Measurements from ENCODE around the gene MYO19.

MYO19 gene, protein sequence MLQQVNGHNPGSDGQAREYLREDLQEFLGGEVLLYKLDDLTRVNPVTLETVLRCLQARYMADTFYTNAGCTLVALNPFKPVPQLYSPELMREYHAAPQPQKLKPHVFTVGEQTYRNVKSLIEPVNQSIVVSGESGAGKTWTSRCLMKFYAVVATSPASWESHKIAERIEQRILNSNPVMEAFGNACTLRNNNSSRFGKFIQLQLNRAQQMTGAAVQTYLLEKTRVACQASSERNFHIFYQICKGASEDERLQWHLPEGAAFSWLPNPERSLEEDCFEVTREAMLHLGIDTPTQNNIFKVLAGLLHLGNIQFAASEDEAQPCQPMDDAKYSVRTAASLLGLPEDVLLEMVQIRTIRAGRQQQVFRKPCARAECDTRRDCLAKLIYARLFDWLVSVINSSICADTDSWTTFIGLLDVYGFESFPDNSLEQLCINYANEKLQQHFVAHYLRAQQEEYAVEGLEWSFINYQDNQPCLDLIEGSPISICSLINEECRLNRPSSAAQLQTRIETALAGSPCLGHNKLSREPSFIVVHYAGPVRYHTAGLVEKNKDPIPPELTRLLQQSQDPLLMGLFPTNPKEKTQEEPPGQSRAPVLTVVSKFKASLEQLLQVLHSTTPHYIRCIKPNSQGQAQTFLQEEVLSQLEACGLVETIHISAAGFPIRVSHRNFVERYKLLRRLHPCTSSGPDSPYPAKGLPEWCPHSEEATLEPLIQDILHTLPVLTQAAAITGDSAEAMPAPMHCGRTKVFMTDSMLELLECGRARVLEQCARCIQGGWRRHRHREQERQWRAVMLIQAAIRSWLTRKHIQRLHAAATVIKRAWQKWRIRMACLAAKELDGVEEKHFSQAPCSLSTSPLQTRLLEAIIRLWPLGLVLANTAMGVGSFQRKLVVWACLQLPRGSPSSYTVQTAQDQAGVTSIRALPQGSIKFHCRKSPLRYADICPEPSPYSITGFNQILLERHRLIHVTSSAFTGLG

DNA sequence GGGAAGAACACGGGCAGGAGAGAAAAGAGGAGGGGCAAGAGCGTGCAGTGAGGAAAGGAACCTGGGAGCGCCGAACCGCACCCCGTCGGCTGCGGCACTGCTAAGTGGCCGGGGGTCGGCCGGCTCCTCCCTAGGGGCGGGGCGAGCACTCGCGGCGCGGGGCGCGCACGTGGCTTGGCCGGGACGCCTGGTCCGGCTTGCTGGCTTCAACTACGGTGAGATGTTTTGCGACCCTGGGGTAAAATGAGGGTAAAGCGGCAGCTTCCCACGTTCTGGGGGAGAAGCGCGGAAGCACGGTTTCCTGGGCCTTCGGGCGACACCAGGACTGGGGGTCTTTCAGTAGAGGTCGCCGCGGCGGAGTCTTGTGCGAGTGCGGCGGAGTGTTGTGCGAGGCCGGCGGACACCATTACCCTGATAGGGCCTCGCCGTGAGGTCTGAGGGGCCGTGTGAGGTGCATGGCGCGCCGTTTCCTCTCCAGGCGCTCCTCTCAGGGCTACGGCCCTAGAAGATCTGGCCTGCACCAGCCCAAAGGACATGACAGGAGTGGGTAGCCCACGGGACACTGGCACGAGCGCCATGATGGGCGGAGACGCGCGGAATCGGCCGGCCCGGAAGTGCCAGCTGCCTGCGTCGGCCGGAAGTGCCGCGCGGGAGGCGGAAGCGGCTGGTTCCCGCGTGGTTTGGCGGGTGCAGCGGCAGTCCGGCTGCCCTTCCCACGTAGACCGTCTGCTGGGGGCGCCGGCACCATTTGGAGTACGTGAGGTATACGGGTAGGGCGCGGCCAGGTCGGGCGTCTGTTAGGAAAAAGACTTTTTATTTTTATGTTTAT, at the start of gene MYO19, which contains the start of gene PIGW:
Gene MYO19, minus strand, starts transcription at position 29 of the 829 bp plus-strand sequence. CDS start 2,330 bp downstream, outside the sequence.
Gene PIGW, plus strand, starts transcription at position 148 of the 829 bp plus-strand sequence. CDS start 2,115 bp downstream, outside the sequence.
- DNase-seq, result peak; percentile 79 to 81

DNA sequence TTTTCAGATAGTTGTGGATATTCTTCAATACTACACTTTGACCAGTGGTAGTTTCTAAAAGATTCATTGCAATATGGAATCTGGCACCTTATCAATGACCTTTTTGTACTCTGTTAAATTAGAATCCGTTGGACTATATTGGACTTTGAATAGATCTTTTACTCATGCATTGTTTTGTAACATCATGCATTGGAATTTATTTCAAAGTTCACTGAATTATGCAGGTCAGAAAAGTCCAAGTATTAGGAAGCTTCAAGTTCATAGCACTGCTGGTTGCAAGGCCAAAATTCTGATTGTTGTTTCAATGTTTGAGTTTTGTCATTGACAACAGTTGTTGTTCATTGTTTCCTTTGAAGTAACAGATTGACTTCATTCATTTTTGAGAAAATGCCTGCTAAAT, 49.1 kb upstream of the MYO19 start:
- no peak for DNase-seq

DNA sequence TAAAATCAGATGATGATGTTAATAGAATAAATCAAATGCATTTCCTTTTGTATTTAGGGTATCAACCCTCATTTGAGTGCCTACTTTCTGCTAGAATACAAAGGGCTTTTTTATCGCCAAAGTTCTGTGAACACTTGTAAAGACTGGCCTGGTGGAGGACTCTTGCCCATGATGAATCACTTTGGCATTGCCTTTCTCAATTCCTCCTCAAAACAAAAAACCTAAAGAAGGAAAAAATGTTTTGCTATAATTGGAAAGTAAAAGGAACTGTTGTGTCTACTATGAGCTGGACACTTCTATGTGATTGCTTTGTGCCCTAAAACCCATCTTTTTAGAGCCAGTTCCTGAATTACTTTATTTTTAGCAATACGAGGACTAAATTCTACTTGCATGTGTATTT, 44.0 kb upstream of the MYO19 start:
- no peak for DNase-seq

DNA sequence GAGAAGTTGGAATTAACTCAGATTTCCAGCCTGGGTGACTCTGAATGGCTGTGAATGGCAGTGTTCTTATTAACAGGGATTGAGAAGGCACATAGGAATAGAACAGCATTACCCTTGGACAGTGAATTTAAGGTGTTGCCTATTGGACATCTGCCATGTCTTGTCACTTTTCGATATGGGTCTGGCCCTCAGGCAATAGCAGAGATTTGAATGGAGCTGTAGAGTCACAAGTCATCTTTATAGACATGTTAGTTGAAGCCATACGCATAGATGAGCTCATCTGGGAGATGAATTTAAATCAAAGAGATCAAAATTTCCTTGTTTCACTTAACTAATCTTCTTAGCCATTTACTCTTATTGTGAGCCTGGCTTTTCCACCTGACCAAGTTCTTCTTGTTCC, 42.1 kb upstream of the MYO19 start:
- DNase-seq, result no peak

DNA sequence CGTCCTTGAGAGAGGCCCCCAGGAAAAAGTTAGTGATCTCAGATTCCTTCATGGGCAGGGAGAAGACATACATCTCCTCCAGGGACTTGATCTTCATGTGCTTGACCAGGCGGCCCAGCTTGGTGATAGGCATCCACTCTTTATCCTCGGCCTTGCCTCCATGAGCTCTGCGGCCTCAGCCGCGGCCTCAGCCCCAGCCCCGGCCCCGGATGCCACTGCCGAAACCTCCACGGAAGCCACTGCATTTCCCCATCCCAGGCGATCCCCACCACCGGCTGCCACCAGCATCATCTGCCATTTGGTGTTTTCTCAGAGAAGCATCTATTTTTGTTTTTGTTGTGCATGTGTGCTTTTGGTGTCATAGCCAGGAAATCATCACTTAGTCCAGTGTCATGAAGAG, 40.4 kb upstream of the MYO19 start:
- DNase-seq, result no peak

DNA sequence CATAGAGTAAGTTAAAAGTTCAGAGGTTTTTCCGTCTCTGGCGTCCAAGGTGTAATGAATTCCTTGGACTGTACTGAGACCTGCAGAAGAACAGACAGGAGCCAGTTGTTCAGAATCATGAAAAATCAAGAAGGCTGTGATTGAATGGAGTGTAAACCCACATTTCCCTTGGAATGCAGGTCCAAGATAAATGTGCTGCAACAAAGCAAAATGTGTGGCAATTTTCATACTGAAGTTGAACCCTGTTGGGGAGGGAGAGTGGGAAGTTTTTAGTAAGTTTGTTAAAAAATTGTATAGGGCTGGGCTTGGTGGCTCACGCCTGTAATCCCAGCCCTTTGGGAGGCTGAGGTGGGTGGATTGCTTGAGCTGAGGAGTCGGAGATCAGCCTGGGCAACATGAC, 31.4 kb upstream of the MYO19 start:
- no peak for DNase-seq

DNA sequence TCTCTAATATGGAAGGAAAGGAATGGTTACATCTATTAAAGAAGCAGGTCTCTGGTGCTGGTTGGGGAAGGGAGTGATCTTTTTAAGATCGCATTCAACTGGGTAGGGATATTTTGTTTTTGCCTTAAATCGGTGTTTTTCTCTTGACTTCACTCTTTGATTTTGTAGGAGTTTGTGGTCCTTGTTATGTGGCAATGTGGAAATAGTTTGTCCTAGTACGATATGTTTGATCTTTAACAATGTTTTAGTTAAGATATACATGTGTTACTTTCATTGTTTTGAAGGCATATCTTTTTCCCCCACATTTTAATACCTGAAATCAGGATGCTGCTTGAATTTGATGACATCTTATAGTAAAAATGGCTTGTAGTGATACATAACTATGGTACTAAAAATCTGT, 18.8 kb upstream of the MYO19 start:
- DNase-seq, result no peak

DNA sequence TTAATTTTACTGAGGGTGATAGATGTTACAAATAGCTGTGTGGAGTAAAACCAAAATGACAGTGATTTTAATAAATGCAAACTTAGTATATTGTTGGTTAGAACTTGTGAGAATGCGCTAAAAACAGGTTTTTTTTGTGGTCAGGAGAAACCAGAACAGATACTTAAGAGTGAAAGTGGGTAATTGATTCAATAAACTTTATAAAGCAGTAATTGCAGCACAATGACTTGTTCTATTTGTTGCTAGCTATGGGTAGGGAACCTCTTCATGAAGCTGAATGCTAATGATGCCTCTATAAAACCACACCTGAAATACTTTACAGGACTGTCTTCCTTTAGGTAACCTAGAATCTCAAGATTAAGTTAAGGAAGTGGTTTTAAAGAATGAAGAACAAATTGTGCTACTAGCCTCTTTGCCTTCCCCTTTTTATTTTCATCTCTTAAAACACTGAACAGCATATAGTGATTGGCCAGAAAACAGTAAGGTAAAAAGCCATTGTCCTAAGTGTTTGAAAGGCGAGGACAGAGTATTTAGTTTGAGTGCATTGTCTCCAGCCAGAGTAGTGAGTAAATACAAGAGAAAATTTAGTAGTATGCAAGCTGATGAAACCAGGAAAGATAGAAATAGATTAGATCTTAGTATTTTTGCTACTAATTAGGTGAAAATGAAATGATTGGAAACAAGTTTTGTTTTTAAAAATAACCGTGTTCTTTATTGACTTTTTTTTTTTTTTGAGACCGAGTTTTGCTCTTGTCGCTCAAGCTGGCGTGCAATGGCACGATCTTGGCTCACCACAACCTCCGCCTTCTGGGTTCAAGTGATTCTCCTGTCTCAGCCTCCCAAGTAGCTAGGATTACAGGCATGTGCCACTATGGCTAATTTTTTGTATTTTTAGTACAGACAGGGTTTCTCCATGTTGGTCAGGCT, 16.1 kb upstream of the MYO19 start:
- DNase-seq, result no peak

DNA sequence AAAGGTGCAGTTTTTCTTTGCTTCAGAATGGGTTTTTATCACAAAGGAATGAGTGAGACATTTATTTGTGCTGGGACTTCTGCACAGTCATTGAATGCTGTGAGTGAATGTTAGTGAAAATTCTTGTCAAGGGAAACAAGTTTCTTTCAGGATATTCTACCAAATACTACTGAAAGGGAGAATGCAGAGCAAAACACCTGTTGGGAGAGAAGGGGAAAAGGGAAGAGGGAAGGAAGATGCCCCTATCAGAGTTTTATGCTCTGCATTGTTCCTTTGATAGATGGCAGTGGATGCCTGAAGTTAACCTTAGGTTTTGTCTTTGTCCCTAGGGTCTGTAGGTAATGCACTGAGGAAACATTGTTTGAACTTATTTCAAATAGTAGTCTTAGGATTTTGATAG, 13.1 kb upstream of the MYO19 start:
- no peak for DNase-seq

DNA sequence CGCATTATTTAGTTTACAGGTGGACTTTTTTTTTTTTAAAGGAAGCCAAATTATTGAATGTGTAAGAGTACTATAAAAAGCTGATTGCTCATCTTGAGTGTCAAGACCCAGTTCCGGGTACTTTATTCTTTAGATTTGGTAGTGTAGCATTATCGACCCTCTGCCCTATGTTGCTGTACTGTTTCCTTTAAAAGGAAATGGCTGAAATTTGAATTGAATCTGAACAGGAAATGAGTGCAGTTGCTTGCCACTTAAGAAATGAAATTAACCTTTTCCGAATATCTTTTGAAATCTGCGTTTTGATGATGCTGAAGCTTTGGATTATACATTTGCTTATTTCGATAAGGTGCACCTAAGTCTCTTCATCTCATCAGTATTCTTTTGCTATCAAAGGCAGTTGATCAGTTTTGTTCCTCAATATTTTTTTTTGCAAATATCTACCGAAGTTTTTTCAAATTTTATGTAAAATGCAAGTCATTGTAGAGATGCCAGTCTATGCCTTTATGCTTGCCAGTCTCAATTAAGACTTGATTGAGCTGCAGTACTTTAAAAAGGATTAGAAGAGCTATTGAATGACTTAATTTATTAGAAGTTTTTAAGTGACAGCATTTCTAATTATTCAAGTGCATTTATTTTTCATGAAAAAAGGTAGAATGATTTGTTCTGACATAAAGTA, 11.9 kb upstream of the MYO19 start:
- no peak for DNase-seq

DNA sequence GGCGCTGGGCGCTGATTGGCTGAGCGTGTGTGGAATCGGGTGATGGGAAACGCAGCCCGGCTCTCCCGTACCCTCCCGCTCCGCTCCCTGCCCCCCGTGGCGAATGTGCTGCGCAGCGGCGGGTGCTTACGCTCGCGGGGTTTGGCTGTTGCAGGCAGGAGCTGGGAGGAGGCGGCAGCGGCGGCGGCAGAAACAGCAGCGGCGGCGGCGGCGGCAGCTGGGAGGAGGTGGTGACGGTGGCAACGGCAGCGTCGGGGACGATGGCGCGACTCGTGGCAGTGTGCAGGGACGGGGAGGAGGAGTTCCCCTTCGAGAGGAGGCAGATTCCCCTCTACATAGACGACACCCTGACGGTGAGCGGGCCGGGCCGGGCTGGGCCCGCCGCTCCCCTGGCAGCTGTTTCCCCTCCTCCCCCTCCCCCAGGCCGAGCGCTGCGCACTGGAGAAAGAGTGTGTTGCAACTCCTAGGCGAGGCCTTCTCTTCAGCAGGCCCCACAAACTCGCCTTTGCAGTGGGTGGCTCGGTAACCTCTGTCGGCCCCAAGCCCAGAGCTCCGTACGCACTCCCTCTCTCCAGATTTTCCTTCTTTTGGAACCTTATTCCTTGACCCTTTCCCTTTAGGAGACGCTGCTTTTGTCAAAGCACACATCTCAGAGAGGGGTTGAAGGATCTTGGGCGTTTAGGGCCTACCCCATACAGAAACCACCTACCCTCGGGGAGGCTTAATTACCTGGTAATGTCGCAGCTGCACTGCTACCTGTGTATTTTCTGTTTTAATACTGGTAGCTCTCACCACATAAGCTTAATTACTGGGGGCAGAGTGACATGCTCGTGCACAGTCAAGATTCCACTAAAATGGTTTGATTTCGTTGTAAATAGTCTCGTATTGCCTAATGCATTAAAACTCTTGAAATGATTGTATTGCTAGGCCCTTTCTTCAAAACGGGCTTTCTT, 11.1 kb upstream of the MYO19 start:
- peak; percentile 96 for DNase-seq

DNA sequence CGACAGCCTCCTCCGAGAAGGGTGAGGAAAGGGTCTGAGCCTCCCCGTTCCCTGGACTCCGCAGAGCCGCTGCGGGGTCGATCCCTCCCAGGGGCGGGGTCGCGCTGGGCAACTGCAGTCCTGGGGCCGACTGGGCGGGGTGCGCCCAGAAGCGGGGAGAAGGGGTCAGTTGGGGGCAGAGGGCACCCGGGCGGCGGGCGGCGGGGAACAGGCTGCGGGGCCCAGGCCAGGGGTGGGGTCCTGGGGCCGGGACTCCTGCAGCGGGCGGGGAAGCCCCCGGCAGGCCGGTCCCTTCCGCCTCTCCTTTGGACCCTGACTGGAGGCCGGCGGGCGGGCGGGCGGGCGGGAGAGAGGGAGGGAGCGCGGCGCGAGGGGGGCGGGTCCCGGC, 10.4 kb upstream of the MYO19 start:
- DNase-seq, result no peak

DNA sequence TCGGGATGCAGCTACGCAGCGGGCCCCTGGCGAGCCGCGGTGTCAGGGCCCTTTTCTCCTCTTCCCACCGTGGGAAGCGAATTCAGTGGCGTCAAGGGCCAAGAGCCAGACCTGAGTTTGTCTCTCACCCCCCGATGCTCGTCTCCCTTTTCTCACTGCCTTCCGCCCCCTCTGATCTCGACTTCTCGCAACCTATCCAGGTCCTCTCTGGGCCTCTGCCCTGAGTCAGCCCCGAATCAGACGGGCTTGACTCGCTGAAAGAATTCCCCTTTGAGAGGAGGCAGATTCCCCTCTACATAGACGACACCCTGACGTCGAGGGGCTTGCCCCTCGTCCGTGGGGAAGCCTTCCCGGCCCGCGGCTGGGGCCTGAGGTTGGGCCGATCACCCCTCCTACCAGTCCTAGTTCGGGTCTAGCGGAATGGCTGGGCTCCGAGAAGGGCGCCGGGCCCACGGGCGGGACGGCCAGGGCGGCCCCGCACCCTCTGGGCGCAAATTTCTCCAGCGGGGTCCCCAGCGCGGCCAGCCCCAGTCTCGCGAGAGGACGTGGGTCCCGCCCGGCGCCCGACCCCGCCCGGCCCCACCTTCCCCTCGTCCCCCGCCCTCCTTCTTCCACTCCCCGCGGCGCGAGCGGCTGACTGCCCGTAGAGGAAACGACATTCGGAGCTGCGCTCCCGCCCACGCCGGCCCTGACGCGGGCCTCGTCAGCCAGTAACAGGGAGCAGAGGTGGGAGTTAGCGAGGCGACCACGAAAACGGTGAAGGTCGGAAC, 9.8 kb upstream of the MYO19 start, which contains the start of gene GGNBP2:
Gene GGNBP2, plus strand, starts transcription at position 613 of the 770 bp plus-strand sequence. CDS start 806 bp downstream, outside the sequence.
- peak; percentile 93 to 95 for DNase-seq

DNA sequence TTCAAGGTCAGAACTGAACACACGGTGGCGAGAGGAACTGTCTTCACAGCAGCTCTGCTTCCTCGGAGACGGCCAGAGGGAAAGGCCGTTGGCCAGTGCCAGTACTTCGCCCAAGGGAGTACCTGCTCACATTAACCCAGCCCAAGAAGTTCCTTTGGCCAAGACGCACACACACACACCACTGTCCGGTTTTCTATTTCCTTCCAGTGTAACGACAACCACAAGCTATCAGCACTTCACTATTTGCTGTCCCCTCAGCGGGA, 9.3 kb upstream of the MYO19 start:
- no peak for DNase-seq

DNA sequence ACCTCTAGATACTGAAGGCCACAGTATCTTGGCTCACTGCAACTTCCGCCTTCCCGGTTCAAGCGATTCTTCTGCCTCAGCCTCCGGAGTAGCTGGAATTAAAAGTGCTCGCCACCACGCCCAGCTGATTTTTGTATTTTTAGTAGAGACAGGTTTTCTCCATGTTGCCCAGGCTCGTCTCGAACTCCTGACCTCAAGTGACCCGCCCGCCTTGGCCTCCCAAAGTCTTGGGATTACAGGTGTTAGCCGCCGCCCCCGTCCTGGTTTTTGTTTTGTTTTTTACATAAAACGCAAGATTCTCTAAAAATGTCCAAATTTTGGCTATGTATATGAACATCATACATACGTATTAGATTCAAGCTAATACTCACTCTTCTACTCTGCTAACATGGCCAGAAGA, 8.1 kb upstream of the MYO19 start:
- DNase-seq, result no peak

DNA sequence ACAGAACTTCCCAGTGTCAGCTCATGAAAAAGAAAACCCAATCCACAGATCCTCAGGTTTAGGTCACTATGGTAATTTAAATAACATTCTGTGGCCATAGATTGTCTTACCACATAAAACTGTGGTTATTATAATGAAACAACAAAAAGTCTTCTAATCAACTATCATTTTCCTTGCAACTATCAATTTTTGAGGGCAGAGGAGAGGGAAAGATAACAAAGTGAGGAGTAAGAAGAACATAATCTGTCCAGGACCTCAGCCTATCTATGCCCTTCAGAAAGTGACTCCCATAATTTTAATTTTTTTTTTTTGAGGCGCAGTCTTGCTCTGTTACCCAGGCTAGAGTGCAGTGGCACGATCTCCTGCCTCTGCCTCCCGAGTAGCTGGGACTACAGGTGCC, 6.0 kb upstream of the MYO19 start:
- DNase-seq, result no peak

DNA sequence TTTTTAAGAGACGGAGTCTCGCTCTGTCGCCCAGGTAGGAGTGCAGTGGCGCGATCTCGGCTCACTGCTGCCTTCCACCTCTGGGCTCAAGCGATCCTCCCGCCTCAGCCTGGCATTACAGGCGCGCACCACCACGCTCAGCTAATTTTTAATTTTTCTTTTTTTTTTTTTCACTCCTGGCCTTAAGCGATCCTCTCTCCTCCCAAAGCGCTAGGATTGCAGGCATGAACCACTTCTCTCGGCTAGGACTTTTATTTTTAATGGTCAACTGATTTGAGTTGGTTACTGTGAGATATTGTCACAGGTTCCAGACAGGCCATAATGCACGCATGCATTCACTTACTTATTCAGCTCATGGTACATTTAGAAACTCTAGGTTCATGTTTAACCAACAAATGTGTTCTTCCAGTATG, 1.0 kb upstream of the MYO19 start:
- no peak for DNase-seq

DNA sequence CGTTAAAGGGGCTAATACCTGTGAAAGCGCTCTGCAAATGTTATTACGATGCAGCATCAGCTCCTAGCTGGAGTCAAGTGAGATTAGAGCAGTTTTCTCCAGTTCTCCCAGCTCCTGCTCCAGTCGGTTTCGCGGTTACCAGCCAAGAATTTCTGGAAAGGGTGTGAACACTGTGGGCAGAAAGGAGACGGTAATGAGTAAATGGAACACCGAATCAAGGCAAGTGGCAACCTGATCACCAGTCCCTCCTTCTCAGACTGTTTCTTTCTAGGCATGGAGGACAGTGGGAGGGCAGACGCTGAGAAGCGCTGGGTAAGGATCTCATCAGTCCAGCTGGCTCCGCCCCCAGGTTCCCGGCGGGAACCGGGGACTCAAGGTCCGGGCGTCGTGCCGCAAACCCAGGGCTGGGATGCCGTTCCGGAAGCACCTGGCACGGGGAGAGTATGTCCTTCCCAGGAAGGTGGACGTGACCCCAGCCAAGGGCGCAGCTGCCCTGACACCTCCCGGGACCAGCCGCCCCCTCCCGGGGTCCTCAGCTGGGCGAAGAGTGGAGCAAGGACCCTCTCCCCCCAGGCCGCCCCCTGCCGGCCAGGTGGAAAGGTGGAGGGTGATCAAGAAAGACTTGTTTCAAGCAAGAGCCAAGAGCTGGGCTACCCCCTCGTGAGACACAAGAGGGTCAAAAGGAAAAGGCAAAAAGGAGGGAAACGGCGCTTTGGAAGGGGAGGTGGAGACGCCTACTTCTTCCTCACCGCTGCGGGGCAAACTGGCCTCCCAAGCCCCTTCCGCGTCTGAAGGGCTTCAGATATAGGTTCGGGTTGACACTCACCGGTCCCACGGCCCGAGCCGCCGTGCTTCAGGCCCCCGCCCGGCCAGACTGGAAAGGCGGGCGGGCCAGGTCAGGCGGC, 481 bp downstream of the MYO19 start:
- peak; percentile 46 to 53 for DNase-seq

Data from activated CD4-positive, alpha-beta T cell treated with anti-CD3 and anti-CD28 coated beads, Interleukin-2, amount 50 U/mL, for 4 hours (primary cell).